PC-9 (cell line): ENCODE data around the gene COLGALT1. TPM values are rescaled to one million over a fixed set of nuclear protein-coding genes. Genes with fewer than 3 reads are reported as not detected.

Source experiments
- BruUV-seq: library from RNA; stranded (reverse); fragments of 400-500 nt; replicated peaks from 2 replicates; lab custom pipeline; 2021; lab: Mats Ljungman, UMichigan
- CTCF ChIA-PET: fragments of 300-600 bp; sonication (Branson Sonifier 250); formaldehyde crosslinking; loops from one replicate; lab custom pipeline; 2022; ENCODE audit warnings: antibody characterized with exemption; lab: Charles Lee
- POLR2A ChIA-PET: fragments of 300-600 bp; sonication (Branson Sonifier 250); formaldehyde crosslinking; loops from one replicate; lab custom pipeline; 2022; ENCODE audit warnings: antibody characterized with exemption; ENCODE audit not compliant: unreplicated experiment; lab: Charles Lee
- DNase-seq, 2 experiments: peaks; one replicate each; pipeline versions ENCODE4 v3.0.0 to v3.0.0-alpha.2; 2015 to 2022; ENCODE audit warnings: mixed read lengths in 1 of 2
- H2AFZ ChIP-seq: fragments of 200-600 bp; sonication (generic); 2 replicates; pipeline ENCODE4 v1.8.1; 2017; ENCODE audit warnings: antibody characterized with exemption
- H3F3A ChIP-seq: fragments of 200-600 bp; sonication (generic); 2 replicates; pipeline ENCODE4 v1.8.1; 2017; ENCODE audit warnings: antibody characterized with exemption, mild to moderate bottlenecking, low read depth; ENCODE audit not compliant: insufficient read depth
- H3K27ac ChIP-seq: fragments of 200-600 bp; sonication (generic); 2 replicates; pipeline ENCODE4 v1.6.1; 2016; ENCODE audit warnings: mixed run types
- H3K27me3 ChIP-seq: fragments of 200-600 bp; sonication (generic); 2 replicates; pipeline ENCODE4 v1.6.1; 2016; ENCODE audit warnings: low read depth, mixed run types; ENCODE audit not compliant: insufficient read depth
- H3K36me3 ChIP-seq: fragments of 200-600 bp; sonication (generic); 2 replicates; pipeline ENCODE4 v1.6.1; 2016; ENCODE audit warnings: low read depth, mixed run types
- H3K4me1 ChIP-seq: fragments of 200-600 bp; sonication (generic); replicated peaks from 2 replicates; pipeline ENCODE4 v1.6.1; 2016; ENCODE audit warnings: mixed run types; ENCODE audit not compliant: insufficient read depth
- H3K4me2 ChIP-seq: fragments of 200-600 bp; sonication (generic); 2 replicates; pipeline ENCODE4 v1.6.1; 2017; ENCODE audit warnings: mixed run types
- H3K4me3 ChIP-seq: fragments of 200-600 bp; sonication (generic); 2 replicates; pipeline ENCODE4 v1.6.1; 2016; ENCODE audit warnings: mixed run types
- H3K79me2 ChIP-seq: fragments of 200-600 bp; sonication (generic); 2 replicates; pipeline ENCODE4 v1.6.1; 2017; ENCODE audit warnings: low read depth, mixed run types
- H3K9me2 ChIP-seq: fragments of 200-600 bp; sonication (generic); 2 replicates; pipeline ENCODE4 v1.8.1; 2017; ENCODE audit warnings: mild to moderate bottlenecking; ENCODE audit not compliant: insufficient read depth
- H3K9me3 ChIP-seq: fragments of 200-600 bp; sonication (generic); 2 replicates; pipeline ENCODE4 v1.8.1; 2016; ENCODE audit warnings: low read depth; ENCODE audit not compliant: insufficient read depth
- H4K20me1 ChIP-seq: fragments of 200-600 bp; sonication (generic); 2 replicates; pipeline ENCODE4 v1.8.1; 2017; ENCODE audit not compliant: insufficient read depth
- CTCF ChIP-seq: fragments of 200-600 bp; sonication (generic); conservative IDR thresholded peaks from 2 replicates; pipeline ENCODE4 v1.6.1; 2017; ENCODE audit warnings: mixed run types, antibody characterized with exemption, mild to moderate bottlenecking, moderate library complexity
- EZH2 ChIP-seq: fragments of 200-600 bp; sonication (generic); IDR thresholded peaks from 2 replicates; pipeline ENCODE4 v1.8.0; 2017; ENCODE audit warnings: antibody characterized with exemption, low read depth
- intact Hi-C: fragments of 100-400 bp; cut with micrococcal nuclease; formaldehyde crosslinking; loops from one replicate; pipeline ENCODE4 v1.10.0; 2022; ENCODE audit not compliant: unreplicated experiment
- total RNA-seq: library from RNA; stranded (reverse); gene quantifications from 2 replicates; pipeline ENCODE4 v1.2.3, GENCODE V29; 2021

COLGALT1 gene
- total RNA-seq, 1 experiment from 2014 or later, result 88.8 TPM

- intact Hi-C loops, result no loop called here
- Histone ChIP-seq H3K4me1 (no peaks in the 10 kb centered on the region), H3F3A (peaks cover 28% of the 10 kb centered on the region; the same call in 1 of the 2 replicates), H3K36me3 (no peaks in the 10 kb centered on the region), H3K4me2 (no peak overlapping the region), H3K27ac (no peak overlapping the region), H3K9me2 (no peaks in the 10 kb centered on the region), H3K4me3 (no peak overlapping the region), H2AFZ (no peak overlapping the region), H4K20me1 (no peaks in the 10 kb centered on the region), H3K79me2 (no peaks in the 10 kb centered on the region), H3K27me3 (peaks cover 14% of the 10 kb centered on the region), H3K9me3 (no peaks in the 10 kb centered on the region)
- no peak for DNase-seq
- CTCF ChIA-PET, result interaction anchor here (0.5 kb wide), 1 partner anchor 638 kb away, joined by 3 read pairs; no protein-coding TSS in a partner anchor
- no TSS peak for BruUV-seq
- POLR2A ChIA-PET, result no interaction called here
- TF ChIP-seq EZH2 (no peak), CTCF (no peak)
These were observed 52.5 kb downstream of the COLGALT1 start for GRCh38 chr19:17607936-17608335.

GRCh38 chr19:17610384-17610783, 54.9 kb downstream of the COLGALT1 start:
- Histone ChIP-seq H2AFZ (no peak overlapping the region), H3K79me2 (no peaks in the 10 kb centered on the region), H3K27ac (no peak overlapping the region), H3K27me3 (no peaks in the 10 kb centered on the region), H3K4me1 (no peaks in the 10 kb centered on the region), H3K9me3 (no peaks in the 10 kb centered on the region), H3F3A (peaks cover 13% of the 10 kb centered on the region; the same call in 1 of the 2 replicates), H3K9me2 (no peaks in the 10 kb centered on the region), H3K36me3 (no peaks in the 10 kb centered on the region), H3K4me3 (no peak overlapping the region), H3K4me2 (no peak overlapping the region), H4K20me1 (no peaks in the 10 kb centered on the region)
- POLR2A ChIA-PET, result no interaction called here
- TF ChIP-seq EZH2, result no peak
- TF ChIP-seq CTCF, result no peak
- BruUV-seq, result no TSS peak
- intact Hi-C loops, result no loop called here
- DNase-seq, result peak in 1 of 2 experiments; percentile 47
- CTCF ChIA-PET, result interaction anchor here (0.6 kb wide), 2 partner anchors 13 to 116 kb away, joined by 3 read pairs; no protein-coding TSS in a partner anchor

- no peak for DNase-seq
- no peaks in the 10 kb centered on the region for H3K9me3 ChIP-seq
- H3F3A ChIP-seq, result peaks cover 13% of the 10 kb centered on the region; the same call in 1 of the 2 replicates
- no peak overlapping the region for H2AFZ ChIP-seq
- POLR2A ChIA-PET, result no interaction called here
- no peaks in the 10 kb centered on the region for H3K9me2 ChIP-seq
- H3K79me2 ChIP-seq, result no peaks in the 10 kb centered on the region
- CTCF ChIA-PET, result no interaction called here
- no peak overlapping the region for H3K27ac ChIP-seq
- 0 out of 2 replicates have a peak, but pooled peaks cover 9% of the 10 kb centered on the region for H3K27me3 ChIP-seq
- intact Hi-C loops, result no loop called here
- H4K20me1 ChIP-seq, result no peaks in the 10 kb centered on the region
- TF ChIP-seq CTCF, result no peak
- TF ChIP-seq EZH2, result no peak
- no TSS peak for BruUV-seq
- no peaks in the 10 kb centered on the region for H3K4me1 ChIP-seq
- no peak overlapping the region for H3K4me2 ChIP-seq
- H3K36me3 ChIP-seq, result no peaks in the 10 kb centered on the region
- H3K4me3 ChIP-seq, result no peak overlapping the region
These were observed 56.2 kb downstream of the COLGALT1 start for GRCh38 chr19:17611462-17612244.
